ENCODE results near the gene NAPB.
"Not testable (repeated sequence)": the region's sequence is repeated elsewhere in the genome, so short reads cannot be mapped to it uniquely, and the experiment has no call there.

The NAPB gene

GRCh38 chr20:23420943-23421931, at the start of gene NAPB:
Gene NAPB (minus strand): TSS chr20:23421488. CDS start chr20:23421402, 86 bp downstream.
- peak; percentile 91 for DNase-seq

DNA sequence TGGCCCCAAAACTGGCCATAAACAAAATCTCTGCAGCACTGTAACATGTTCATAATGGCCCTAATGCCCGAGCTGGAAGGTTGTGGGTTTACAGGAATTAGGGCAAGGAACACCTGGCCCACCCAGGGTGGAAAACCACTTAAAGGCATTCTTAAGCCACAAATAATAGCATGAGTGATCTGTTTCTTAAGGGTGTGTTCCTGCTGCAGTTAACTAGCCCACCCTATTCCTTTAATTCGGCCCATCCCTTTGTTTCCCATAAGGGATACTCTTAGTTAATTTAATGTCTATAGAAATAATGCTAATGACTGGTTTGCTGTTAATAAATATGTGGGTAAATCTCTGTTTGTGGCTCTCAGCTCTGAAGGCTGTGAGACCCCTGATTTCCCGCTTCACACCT, 45.7 kb upstream of the NAPB start:
- not testable (repeated sequence) for DNase-seq

DNA sequence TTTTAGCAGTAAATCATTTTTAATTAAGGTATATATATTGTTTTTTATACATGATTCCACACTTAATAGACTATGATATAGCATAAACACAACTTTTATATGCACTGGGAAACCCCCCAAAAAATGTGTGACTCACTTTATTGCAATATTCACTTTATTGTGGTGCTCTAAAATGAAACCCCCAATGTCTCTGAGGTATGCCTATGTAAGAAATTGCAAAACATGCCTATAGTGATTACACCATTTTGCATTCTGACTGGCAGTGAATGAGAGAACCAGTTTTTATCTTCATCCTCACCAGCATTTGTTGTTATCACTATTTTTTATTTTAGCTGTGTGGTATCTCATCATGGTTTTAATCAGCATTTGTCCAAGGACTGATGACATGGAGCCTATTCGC, 39.9 kb upstream of the NAPB start:
- DNase-seq: no peak

DNA sequence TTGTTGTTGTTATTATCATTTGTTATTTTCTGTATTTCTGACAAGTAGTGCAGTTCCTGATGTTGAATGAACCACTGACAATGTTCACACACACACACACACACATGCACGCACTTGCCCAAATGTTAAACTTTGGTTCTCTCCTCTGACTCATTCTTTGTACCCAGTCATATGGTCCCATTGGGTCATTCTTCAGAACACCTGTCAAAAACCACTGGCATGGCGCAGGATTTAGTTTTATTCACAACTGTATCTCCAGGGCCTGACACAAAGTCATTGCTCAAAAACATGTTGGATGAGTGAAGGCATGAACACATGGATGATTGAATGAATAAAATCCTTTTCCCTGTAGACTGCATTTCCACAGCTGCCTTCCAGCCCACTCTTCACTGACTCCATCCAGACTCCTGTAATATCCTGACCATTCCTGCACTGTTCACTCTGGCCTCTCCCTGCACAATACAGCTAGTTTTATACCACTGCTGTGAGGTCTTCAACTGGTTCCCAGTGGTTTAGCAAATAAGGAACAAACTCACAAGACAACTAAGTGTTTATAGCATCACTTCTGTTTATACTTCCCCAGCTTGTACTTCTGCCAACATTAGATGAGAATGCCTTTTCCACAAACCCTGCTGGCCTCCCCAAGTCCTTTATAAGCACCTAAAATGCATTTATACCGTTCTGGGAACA, 38.3 kb upstream of the NAPB start:
- no peak for DNase-seq

DNA sequence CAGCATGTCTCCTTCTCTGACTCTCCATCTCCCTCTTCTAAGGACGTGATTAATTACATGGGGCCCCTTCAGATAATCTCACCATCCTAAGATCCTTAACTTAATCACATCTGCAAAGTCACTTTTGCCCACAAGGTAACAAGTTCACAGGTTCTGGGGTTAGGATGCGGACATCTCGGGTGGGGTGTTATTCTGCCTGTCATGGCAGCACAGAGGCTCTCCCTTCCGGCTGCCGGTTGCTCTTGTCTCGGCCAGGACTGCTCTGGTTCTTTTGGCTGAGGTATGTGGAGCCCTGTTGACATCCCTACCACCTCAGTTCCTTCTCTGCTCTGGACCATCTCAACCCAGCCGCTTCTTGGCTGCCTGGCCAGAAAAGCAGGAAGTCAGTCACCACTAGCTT, 35.6 kb upstream of the NAPB start:
- no peak for DNase-seq

GRCh38 chr20:23456409-23456808, 35.1 kb upstream of the NAPB start:
- no peak for DNase-seq

GRCh38 chr20:23455639-23456038, 34.4 kb upstream of the NAPB start:
- no peak for DNase-seq

DNA sequence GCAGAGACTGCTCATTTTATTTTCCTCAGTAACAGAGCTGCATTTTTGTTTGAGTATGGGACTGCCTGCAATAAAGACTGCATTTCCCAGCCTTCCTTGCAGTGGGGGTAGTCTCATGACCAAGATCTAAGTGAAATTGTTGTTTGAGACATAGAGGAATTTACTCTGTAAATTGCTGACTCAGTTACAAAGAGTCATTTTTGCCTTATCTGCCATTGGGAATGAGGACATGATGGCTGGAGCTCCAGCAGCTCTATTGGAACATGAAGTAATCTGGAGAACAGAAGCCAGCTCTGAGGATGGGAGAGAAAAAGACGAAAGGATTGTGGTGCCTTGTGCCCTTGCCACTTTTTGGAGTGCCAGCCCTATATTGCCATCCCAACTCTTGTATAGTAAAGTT, 33.5 kb upstream of the NAPB start:
- DNase-seq: no peak

DNA sequence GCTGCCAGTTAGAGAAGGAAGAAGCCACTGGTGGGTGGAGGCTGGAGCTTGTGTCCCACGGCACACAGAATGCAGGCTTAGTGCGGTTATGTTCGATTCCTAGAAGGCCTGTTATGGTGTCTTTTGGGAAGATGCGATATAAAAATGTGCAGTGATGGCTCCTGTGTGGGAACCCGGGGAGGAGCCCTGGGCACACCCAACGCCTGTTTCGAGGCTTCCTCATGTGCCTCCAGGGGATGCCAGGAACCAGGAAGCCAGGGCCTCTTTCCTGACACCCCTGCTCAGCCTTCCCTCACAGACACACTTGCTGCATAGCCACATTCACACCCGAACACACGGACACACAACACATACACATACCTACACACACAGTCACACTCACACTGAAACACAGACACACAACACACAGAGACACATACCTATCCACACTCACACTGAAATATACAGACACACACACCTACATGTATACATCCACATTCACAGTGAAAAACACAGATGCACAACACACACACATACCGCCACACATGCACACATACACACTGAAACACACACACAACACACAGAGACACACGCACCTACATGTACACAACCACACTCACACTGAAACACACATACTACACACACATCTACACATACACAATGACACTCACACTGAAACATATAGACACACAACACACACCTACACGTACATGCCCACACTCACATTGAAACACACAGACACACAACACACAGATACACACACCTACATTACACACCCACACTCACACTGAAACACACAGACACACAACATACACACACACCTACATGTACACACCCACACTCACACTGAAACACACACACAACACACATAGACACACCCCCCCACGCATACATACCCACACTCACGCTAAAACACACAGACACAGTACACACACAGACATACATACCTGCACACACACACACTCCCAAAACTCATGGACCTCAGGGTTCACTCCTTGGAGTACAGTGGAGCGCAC, 32.6 kb upstream of the NAPB start:
- no peak for DNase-seq

- DNase-seq: no peak
These were observed 31.5 kb upstream of the NAPB start, which contains the start of gene CST11 for GRCh38 chr20:23452776-23453175. Gene CST11 (minus strand): TSS chr20:23452876. CDS start chr20:23452811, 65 bp downstream.

DNA sequence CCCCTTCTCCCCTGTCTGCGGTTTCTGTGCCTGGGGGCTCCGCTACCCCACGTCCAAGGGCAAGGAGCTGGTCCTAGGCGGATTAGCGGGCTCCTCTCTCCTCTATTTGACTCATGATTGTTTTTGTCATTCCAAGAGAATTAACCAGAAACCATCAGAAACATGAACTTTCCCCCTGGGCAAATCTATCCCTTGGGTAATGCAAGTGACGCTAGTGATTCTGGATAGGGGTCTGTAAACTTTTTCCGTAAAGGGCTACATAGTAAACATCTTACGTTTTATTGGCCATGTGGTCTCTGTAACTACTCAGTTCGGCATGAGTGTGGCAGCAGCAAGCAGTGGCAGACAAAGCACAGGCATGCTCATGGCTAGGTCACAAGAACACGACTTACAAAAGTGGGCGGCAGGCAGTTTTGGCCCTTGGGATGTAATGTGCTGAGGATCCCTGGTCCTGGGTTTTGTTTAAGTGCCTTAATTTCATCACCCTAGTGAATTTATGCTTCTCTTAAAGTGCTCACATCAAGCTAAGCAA, 30.7 kb upstream of the NAPB start:
- DNase-seq: no peak

DNA sequence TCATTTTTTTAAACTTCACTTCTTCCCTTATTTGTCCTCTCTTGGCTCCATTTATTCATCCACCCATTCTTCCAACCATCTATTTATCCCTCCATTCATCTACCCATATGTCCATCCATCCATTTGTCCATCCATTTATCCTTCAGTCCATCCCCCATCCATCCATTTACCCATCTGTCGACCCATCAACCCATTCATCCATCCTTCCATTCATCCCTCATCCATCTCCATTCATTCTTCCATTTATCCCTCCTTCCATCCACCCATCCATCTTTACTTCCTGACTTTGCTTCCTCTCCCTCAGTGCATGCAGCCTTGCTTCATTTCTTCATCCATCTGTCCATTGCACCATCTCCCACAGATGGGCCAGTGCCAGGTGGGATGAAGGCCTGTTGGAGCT, 29.6 kb upstream of the NAPB start:
- DNase-seq: no peak

GRCh38 chr20:23449421-23449820, 28.1 kb upstream of the NAPB start:
- DNase-seq: no peak

- no peak for DNase-seq
These were observed 26.9 kb upstream of the NAPB start for GRCh38 chr20:23448167-23448566.

- DNase-seq: no peak
These were observed 25.2 kb upstream of the NAPB start for GRCh38 chr20:23446505-23446904.

GRCh38 chr20:23445596-23446217, 24.4 kb upstream of the NAPB start:
- DNase-seq: no peak

GRCh38 chr20:23444859-23445258, 23.6 kb upstream of the NAPB start:
- no peak for DNase-seq

DNA sequence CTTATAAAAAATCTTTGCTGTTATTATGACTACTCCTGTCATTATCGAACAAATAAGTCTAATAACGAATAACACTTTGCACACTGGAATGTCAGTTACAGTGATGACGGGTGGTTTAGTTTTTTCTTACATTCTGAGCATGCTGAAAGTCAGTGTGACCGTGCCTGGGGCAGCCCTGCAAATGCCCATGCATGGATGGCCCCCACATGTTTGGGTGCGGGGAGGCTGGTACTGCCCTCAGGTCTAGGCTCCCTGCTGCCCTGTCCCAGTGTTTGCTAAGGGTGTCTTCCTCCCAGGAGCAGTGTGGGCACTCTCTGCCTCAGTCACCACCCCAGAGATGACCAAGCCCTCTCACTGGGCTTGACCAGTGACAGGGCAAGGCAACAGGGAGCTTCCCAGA, 21.1 kb upstream of the NAPB start:
- DNase-seq: no peak

GRCh38 chr20:23441850-23442313, 20.6 kb upstream of the NAPB start:
- DNase-seq: peak; percentile 51

- no peak for DNase-seq
These were observed 18.7 kb upstream of the NAPB start for GRCh38 chr20:23440004-23440403.

DNA sequence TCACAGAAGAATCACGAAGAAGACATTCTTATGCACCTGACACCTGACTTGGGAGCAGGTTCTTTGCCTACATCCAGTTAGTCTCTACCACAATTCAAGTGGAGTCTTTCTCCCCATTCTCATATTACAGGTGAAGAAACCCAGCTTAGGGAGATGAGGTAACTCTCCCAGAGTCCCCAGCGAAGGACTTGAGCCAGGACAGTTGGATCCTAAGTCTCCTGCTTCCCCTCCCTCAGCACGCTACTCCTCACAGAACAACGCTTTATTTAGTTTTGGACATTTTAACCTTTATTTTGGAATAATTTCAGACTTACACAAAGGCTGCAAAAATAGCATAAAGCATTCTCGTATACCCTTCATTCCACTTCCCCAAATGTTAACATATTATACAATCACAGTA, 17.4 kb upstream of the NAPB start:
- no peak for DNase-seq

Measured in activated CD4-positive, alpha-beta T cell treated with anti-CD3 and anti-CD28 coated beads, Interleukin-2, amount 50 U/mL, for 1 hour (primary cell).